HG02798 (cell line): ENCODE measurements around the gene BMPR2.
A peak's percentile ranks its signal among the peaks of the same experiment; 100 is the strongest.
"Not testable (repeated sequence)": the region's sequence is repeated elsewhere in the genome, so short reads cannot be mapped to it uniquely, and the experiment has no call there.

ENCODE experiments used
- ATAC-seq: cut with Tn5 transposase; IDR thresholded peaks from one replicate; pipeline ENCODE4 v1.9.1; 2021; ENCODE audit warnings: mild to moderate bottlenecking; ENCODE audit not compliant: unreplicated experiment, poor library complexity

Gene BMPR2

GRCh38 chr2:202375609-202376408, at the start of gene BMPR2:
Gene BMPR2 (plus strand): TSS chr2:202376327. CDS start chr2:202377475, 1,148 bp downstream.
- peak; percentile 88 for ATAC-seq

- no peak for ATAC-seq
Measured at GRCh38 chr2:202327858-202328257, 48.3 kb upstream of the BMPR2 start.

GRCh38 chr2:202335791-202336467, 40.2 kb upstream of the BMPR2 start:
- no peak for ATAC-seq

GRCh38 chr2:202337151-202337550, 39.0 kb upstream of the BMPR2 start:
- no peak for ATAC-seq

- no peak for ATAC-seq
Measured at GRCh38 chr2:202337706-202338346, 38.3 kb upstream of the BMPR2 start.

GRCh38 chr2:202339071-202339870, 36.9 kb upstream of the BMPR2 start:
- ATAC-seq: no peak

- no peak for ATAC-seq
Measured at GRCh38 chr2:202344178-202344577, 31.9 kb upstream of the BMPR2 start.

- ATAC-seq: no peak
Measured at GRCh38 chr2:202346180-202346579, 29.9 kb upstream of the BMPR2 start.

- ATAC-seq: no peak
Measured at GRCh38 chr2:202353430-202353829, 22.7 kb upstream of the BMPR2 start.

- no peak for ATAC-seq
Measured at GRCh38 chr2:202355993-202356505, 20.1 kb upstream of the BMPR2 start.

- not testable (repeated sequence) for ATAC-seq
Measured at GRCh38 chr2:202358924-202359323, 17.2 kb upstream of the BMPR2 start.

GRCh38 chr2:202360646-202361045, 15.5 kb upstream of the BMPR2 start:
- no peak for ATAC-seq

- no peak for ATAC-seq
Measured at GRCh38 chr2:202361108-202361507, 15.0 kb upstream of the BMPR2 start.

- no peak for ATAC-seq
Measured at GRCh38 chr2:202373490-202373889, 2.6 kb upstream of the BMPR2 start.

GRCh38 chr2:202374383-202374782, 1.7 kb upstream of the BMPR2 start:
- not testable (repeated sequence) for ATAC-seq

GRCh38 chr2:202375033-202375608, 1.0 kb upstream of the BMPR2 start:
- ATAC-seq: no peak

GRCh38 chr2:202376460-202377206, 506 bp downstream of the BMPR2 start:
- peak; percentile 11 for ATAC-seq

- no peak for ATAC-seq
Measured at GRCh38 chr2:202377207-202377761, 1.2 kb downstream of the BMPR2 start.

GRCh38 chr2:202378001-202378400, 1.9 kb downstream of the BMPR2 start:
- no peak for ATAC-seq
